ENCODE measurements around the gene PARD6B. TPM values are rescaled to one million over a fixed set of nuclear protein-coding genes. Genes with fewer than 3 reads are reported as not detected.
"Not testable (repeated sequence)": the region's sequence is repeated elsewhere in the genome, so short reads cannot be mapped to it uniquely, and the experiment has no call there.

Gene PARD6B
- total RNA-seq, 3 donors from 2014 or later = 1.4 to 30.6 (median 13.4) TPM

GRCh38 chr20:50762435-50763220, 31.2 kb downstream of the PARD6B start:
- Histone ChIP-seq H3K36me3 (no peaks in the 10 kb centered on the region), H3K4me1 (no peaks in the 10 kb centered on the region), H3K4me3 (no peak overlapping the region), H3K9me3 (no peaks in the 10 kb centered on the region), H3K27me3 (no peaks in the 10 kb centered on the region), H3K27ac (peak overlapping the region; percentile 81 to 86)
- intact Hi-C loops (cut with DNase I; ENCODE audit: low total_unique reads) = no loop called here
- peak; percentile 87 to 94 for DNase-seq (ENCODE audit: low spot score in 2 of 2)
- no peak for TF ChIP-seq POLR2A (IDR thresholded peaks at IDR 0.05)
- peak; percentile 7 to 80 (median 47) for TF ChIP-seq POLR2AphosphoS5 (IDR thresholded peaks at IDR 0.05)
- TF ChIP-seq, protein P1, sequence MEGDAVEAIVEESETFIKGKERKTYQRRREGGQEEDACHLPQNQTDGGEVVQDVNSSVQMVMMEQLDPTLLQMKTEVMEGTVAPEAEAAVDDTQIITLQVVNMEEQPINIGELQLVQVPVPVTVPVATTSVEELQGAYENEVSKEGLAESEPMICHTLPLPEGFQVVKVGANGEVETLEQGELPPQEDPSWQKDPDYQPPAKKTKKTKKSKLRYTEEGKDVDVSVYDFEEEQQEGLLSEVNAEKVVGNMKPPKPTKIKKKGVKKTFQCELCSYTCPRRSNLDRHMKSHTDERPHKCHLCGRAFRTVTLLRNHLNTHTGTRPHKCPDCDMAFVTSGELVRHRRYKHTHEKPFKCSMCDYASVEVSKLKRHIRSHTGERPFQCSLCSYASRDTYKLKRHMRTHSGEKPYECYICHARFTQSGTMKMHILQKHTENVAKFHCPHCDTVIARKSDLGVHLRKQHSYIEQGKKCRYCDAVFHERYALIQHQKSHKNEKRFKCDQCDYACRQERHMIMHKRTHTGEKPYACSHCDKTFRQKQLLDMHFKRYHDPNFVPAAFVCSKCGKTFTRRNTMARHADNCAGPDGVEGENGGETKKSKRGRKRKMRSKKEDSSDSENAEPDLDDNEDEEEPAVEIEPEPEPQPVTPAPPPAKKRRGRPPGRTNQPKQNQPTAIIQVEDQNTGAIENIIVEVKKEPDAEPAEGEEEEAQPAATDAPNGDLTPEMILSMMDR (IDR thresholded peaks at IDR 0.05) = peak in 2 of 3 donors; percentile 10 to 25

DNA sequence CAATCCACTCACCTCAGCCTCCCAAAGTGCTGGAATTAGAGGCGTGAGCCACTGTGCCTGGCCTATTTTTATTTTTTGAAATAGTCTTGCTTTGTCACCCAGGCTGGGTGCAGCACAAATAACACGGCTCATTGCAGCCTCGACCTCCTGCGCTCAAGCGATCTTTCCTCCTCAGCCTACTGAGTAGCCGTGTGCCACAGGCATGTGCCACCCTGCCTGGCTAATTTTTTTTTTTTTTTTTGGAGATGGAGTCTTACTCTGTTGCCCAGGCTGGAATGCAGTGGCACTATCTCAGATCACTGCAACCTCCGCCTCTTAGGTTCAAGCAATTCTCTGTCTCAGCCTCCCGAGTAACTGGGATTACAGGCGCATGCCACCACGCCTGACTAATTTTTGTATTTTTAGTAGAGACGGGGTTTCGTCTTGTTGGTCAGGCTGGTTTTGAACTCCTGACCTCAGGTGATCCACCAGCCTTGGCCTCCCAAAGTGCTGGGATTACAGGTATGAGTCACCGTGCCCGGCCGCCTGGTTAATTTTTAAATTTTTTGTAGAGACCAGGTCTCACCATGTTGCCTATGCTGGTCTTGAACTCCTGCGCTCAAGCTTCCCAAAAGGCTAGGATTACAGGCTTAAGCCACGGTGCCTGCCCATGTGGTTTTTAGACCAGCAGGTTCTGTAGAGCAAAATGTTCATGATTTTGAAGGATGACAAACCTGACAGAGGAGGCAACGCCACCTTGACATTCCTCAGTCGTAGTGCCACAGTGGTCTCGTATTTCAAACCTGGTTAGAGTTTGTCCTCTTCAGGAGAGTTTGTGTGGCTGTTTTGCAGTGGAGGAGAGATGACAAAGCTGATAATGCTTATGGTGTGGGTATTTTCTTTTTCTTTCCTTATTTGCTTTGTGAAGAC, 32.4 kb downstream of the PARD6B start:
- intact Hi-C loops (cut with DNase I; ENCODE audit: low total_unique reads); H3K27me3 ChIP-seq; H3K36me3 ChIP-seq; H3K4me3 ChIP-seq; H3K4me1 ChIP-seq; H3K9me3 ChIP-seq: not testable (repeated sequence)
- peak overlapping the region; percentile 81 to 86 for H3K27ac ChIP-seq
- DNase-seq (ENCODE audit: low spot score in 2 of 2) = peak in 1 of 2 donors; percentile 17

DNA sequence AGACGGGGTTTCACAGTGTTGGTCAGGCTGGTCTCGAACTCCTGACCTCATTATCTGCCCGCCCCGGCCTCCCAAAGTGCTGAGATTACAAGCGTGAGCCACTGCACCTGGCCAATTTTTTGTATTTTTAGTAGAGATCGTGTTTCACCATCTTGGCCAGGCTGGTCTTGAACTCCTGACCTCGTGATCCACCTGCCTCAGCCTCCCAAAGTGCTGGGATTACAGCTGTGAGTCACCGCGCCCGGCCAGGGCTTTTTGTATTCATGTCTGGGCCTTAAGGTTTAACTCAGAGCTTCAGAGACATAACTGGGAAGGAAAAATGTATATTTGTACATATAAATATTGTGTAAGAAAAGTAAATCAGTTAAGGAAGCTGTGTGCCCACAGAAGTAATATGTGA, 33.9 kb downstream of the PARD6B start:
- H3K9me3 ChIP-seq; H3K36me3 ChIP-seq; H3K27me3 ChIP-seq; H3K4me1 ChIP-seq; H3K4me3 ChIP-seq; intact Hi-C loops (cut with DNase I; ENCODE audit: low total_unique reads): not testable (repeated sequence)
- peak overlapping the region in 1 of 2 donors; percentile 13 for H3K27ac ChIP-seq
- DNase-seq (ENCODE audit: low spot score in 2 of 2) = peak in 1 of 2 donors; percentile 12

DNA sequence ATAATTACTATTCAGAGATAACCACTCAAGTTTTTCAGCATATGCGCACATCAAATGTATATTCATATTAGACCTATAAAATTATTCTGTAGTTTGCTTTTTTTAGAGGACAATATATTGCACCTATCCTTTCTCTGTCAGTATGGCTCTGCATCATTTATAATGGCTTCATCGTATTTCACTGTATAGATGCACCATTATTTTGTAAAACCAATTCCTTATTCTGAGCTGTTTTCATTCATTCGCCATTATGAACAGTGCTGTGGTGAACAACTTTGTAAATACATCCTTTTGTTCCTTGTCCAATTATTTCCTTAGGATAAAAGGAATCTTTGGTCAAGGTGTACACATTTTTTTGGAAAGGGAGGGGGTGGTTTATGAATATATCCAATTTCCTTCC, 34.3 kb downstream of the PARD6B start:
- intact Hi-C loops (cut with DNase I; ENCODE audit: low total_unique reads) = no loop called here
- no peak for TF ChIP-seq POLR2A (IDR thresholded peaks at IDR 0.05)
- TF ChIP-seq, protein P1 (IDR thresholded peaks at IDR 0.05) = no peak
- no peak for TF ChIP-seq POLR2AphosphoS5 (IDR thresholded peaks at IDR 0.05)
- Histone ChIP-seq H3K36me3 (no peaks in the 10 kb centered on the region), H3K9me3 (no peaks in the 10 kb centered on the region), H3K27me3 (no peaks in the 10 kb centered on the region), H3K27ac (no peak overlapping the region), H3K4me1 (no peaks in the 10 kb centered on the region), H3K4me3 (no peak overlapping the region)
- no peak for DNase-seq (ENCODE audit: low spot score in 2 of 2)

DNA sequence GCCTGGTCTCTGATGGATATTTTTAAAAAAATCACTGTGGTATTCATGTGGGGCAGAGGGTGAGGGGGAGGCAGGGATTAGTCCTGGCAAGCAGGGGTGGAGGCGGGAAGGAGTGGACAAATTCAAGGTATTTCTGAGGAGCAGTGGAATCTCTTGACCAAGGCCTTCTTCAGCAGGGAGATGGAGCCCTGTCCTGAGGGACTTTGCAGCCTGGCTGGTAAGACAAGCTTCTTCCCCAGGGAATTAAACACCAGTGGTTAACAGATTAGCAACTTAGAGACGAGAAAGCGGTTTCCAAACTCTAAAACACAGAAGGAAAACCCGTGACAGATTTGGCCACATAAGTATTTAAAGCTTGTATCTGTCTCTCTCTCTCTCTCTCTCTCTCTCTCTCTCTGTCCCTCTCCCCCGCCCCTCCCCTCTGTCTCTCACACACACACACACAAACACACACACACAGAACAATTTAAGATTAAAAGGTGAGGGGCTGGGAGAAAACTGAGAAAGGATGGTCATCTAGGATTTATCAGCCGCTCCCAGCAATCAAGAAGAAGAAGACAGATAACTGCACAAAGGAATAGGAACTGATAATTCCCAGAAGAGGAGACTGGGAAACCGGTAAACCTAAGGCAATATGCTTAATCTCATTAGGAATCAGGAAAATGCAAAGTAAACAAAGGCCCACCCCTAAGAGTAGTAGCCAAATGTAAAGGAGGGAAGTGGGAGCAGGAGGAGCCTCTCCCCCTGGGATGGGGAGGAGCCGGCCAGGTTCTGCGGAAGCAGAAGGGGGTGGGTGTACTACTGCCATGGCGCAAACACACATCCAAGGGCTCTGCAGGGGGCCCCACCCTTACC, 35.8 kb downstream of the PARD6B start:
- H3K36me3 ChIP-seq; DNase-seq (ENCODE audit: low spot score in 2 of 2); H3K4me3 ChIP-seq; H3K27me3 ChIP-seq; H3K9me3 ChIP-seq; H3K4me1 ChIP-seq; intact Hi-C loops (cut with DNase I; ENCODE audit: low total_unique reads): not testable (repeated sequence)
- H3K27ac ChIP-seq = peak overlapping the region in 1 of 2 donors; percentile 33

DNA sequence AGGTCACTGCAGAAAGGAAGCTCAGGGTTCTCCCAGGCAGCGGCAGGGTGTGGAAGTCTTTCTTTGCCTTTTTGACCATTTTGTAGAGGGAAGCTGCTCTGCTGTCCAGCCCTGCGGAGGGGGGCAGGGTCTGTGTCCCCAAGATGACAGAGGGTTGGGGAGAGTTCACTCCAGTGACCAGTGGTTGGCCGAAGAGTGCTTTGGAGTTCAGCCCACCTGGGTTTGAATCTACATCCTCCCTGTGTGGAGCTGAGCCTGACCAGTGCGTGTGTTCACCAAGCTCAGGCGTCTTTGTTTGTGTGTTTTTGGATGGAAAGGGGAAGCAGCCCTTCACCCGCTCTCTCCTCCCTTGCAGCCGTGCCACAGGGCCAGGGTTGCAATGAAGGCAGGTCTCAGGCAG, 37.6 kb downstream of the PARD6B start:
- H3K27ac ChIP-seq; DNase-seq (ENCODE audit: low spot score in 2 of 2); H3K36me3 ChIP-seq; H3K9me3 ChIP-seq; intact Hi-C loops (cut with DNase I; ENCODE audit: low total_unique reads); H3K27me3 ChIP-seq; H3K4me3 ChIP-seq; H3K4me1 ChIP-seq: not testable (repeated sequence)

GRCh38 chr20:50769551-50770085, 38.2 kb downstream of the PARD6B start:
- intact Hi-C loops (cut with DNase I; ENCODE audit: low total_unique reads); H3K27me3 ChIP-seq; H3K27ac ChIP-seq; H3K9me3 ChIP-seq; H3K4me3 ChIP-seq; H3K4me1 ChIP-seq; H3K36me3 ChIP-seq: not testable (repeated sequence)
- peak in 1 of 2 donors; percentile 10 for DNase-seq (ENCODE audit: low spot score in 2 of 2)

GRCh38 chr20:50771419-50772080, 40.2 kb downstream of the PARD6B start:
- H3K4me3 ChIP-seq; intact Hi-C loops (cut with DNase I; ENCODE audit: low total_unique reads); H3K27me3 ChIP-seq; H3K36me3 ChIP-seq; H3K4me1 ChIP-seq; H3K9me3 ChIP-seq; H3K27ac ChIP-seq: not testable (repeated sequence)
- DNase-seq (ENCODE audit: low spot score in 2 of 2) = peak in 1 of 2 donors; percentile 10

Data from breast epithelium (tissue), 4 donors.